Testis (tissue), 2 donors: ENCODE measurements around the gene RASAL3.

Experiments used
- POLR2A ChIP-seq: fragments of 450-650 bp; IDR thresholded peaks from one replicate; pipeline ENCODE4 v1.6.1; 2017; ENCODE audit warnings: antibody characterized with exemption, mild to moderate bottlenecking, moderate library complexity
- TF ChIP-seq, protein P1 (sequence below), 3 experiments: fragments of 450-650 bp in 2 of 3; fragments of 200-600 bp in 1 of 3; sonication (generic) in 1 of 3; IDR thresholded peaks; one replicate each; pipeline ENCODE4 v1.5.1; 2016 to 2019; ENCODE audit warnings: antibody characterized with exemption in 3 of 3, mild to moderate bottlenecking in 2 of 3, moderate library complexity in 1 of 3

DNA sequence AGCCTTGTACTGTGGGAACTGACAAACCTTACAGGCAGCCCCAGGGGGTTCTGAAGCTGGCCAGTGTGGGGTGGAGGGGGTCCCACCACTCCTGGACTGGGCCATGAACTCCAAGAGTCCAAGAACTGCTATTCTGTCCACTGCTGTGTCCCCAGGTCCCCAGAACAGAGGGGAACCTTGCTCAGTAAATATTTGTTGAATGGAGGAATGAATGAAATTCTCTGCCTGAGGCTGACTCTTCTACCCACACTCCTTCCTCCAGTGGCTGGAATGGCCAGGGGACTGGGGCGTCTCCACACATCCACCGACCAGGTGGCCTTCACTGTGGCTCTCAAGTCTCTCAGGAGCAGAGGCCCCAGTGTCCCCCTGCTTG is 26.2 kb downstream of the RASAL3 start:
- no peak for TF ChIP-seq POLR2A
- TF ChIP-seq, protein P1, sequence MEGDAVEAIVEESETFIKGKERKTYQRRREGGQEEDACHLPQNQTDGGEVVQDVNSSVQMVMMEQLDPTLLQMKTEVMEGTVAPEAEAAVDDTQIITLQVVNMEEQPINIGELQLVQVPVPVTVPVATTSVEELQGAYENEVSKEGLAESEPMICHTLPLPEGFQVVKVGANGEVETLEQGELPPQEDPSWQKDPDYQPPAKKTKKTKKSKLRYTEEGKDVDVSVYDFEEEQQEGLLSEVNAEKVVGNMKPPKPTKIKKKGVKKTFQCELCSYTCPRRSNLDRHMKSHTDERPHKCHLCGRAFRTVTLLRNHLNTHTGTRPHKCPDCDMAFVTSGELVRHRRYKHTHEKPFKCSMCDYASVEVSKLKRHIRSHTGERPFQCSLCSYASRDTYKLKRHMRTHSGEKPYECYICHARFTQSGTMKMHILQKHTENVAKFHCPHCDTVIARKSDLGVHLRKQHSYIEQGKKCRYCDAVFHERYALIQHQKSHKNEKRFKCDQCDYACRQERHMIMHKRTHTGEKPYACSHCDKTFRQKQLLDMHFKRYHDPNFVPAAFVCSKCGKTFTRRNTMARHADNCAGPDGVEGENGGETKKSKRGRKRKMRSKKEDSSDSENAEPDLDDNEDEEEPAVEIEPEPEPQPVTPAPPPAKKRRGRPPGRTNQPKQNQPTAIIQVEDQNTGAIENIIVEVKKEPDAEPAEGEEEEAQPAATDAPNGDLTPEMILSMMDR (IDR thresholded peaks at IDR 0.05): no peak
